Upper lobe of left lung (tissue), 4 donors: ENCODE measurements around the gene SEMA3A.

Experiments used
- POLR2A ChIP-seq, 4 donors: fragments of 450-650 bp; IDR thresholded peaks; one replicate each; pipeline ENCODE4 v1.5.1; 2016 to 2017; ENCODE audit warnings: antibody characterized with exemption in 4 of 4, mild to moderate bottlenecking in 2 of 4
- TF ChIP-seq, protein P1 (sequence below), 6 experiments: fragments of 450-650 bp in 4 of 6; fragments of 200-600 bp in 2 of 6; sonication (generic) in 2 of 6; IDR thresholded peaks; one replicate each; pipeline ENCODE4 v1.5.1; 2016 to 2019; ENCODE audit warnings: antibody characterized with exemption in 6 of 6

DNA sequence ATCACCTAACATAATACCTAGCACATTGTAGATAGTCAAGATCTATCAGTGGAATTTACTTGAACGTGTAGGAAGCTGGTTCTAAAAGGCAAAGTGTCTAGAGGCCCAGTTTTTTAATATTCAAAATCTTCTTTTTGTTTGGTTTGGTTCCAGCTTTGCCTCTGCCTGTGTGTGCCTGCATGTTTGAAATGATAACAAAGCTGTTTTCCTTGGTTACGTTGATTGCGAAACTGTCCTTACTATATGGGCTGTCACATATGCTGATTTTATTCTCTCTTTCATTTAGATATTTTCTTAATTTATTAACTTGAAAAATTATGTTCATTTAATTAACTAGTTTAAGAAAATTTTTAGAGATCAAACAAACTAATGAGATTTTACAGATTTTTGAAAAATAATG lies 237.3 kb downstream of the SEMA3A start:
- TF ChIP-seq, protein P1, sequence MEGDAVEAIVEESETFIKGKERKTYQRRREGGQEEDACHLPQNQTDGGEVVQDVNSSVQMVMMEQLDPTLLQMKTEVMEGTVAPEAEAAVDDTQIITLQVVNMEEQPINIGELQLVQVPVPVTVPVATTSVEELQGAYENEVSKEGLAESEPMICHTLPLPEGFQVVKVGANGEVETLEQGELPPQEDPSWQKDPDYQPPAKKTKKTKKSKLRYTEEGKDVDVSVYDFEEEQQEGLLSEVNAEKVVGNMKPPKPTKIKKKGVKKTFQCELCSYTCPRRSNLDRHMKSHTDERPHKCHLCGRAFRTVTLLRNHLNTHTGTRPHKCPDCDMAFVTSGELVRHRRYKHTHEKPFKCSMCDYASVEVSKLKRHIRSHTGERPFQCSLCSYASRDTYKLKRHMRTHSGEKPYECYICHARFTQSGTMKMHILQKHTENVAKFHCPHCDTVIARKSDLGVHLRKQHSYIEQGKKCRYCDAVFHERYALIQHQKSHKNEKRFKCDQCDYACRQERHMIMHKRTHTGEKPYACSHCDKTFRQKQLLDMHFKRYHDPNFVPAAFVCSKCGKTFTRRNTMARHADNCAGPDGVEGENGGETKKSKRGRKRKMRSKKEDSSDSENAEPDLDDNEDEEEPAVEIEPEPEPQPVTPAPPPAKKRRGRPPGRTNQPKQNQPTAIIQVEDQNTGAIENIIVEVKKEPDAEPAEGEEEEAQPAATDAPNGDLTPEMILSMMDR (IDR thresholded peaks at IDR 0.05): no peak
- TF ChIP-seq POLR2A (IDR thresholded peaks at IDR 0.05): no peak
